Lung (tissue), 12 donors: ENCODE measurements around the gene HIVEP1. TPM values are rescaled to one million over a fixed set of nuclear protein-coding genes. Genes with fewer than 3 reads are reported as not detected.
A peak's percentile ranks its signal among the peaks of the same experiment; 100 is the strongest.

Experiments used
- ATAC-seq: fragments of 200-7000 bp; cut with Tn5 transposase; one replicate; pipeline ENCODE4 v1.9.1; 2020; ENCODE audit warnings: moderate number of reproducible peaks; ENCODE audit not compliant: insufficient read depth, low FRiP score
- DNase-seq, 3 donors: peaks; one replicate each; pipeline ENCODE4 v3.0.0-alpha.2; 2013 to 2017
- H3K27ac ChIP-seq, 2 donors: one replicate each; pipeline ENCODE4 v1.5.1; 2013; ENCODE audit warnings: mild to moderate bottlenecking in 2 of 2, moderate library complexity in 2 of 2, control low read depth in 1 of 2, inconsistent platforms in 1 of 2, low read depth in 1 of 2, low read length in 1 of 2
- H3K27me3 ChIP-seq, 3 donors: one replicate each; pipeline ENCODE4 v1.5.1; 2013; ENCODE audit warnings: low read length in 2 of 3; ENCODE audit not compliant: control insufficient read depth in 3 of 3, insufficient read depth in 3 of 3
- H3K36me3 ChIP-seq, 4 donors: one replicate each; pipeline ENCODE4 v1.5.1; 2013; ENCODE audit warnings: low read length in 4 of 4, mild to moderate bottlenecking in 1 of 4, moderate library complexity in 1 of 4; ENCODE audit not compliant: control insufficient read depth in 4 of 4, insufficient read depth in 4 of 4
- H3K4me1 ChIP-seq, 5 donors: one replicate each; pipeline ENCODE4 v1.5.1; 2013; ENCODE audit warnings: low read length in 5 of 5, mild to moderate bottlenecking in 2 of 5, moderate library complexity in 1 of 5; ENCODE audit not compliant: control insufficient read depth in 5 of 5, insufficient read depth in 5 of 5
- H3K4me3 ChIP-seq: one replicate; pipeline ENCODE4 v1.5.1; 2013; ENCODE audit warnings: mild to moderate bottlenecking, control low read depth, moderate library complexity
- H3K9ac ChIP-seq, 2 donors: one replicate each; pipeline ENCODE4 v1.5.1; 2013; ENCODE audit warnings: low read length in 2 of 2, control low read depth in 1 of 2; ENCODE audit not compliant: insufficient read depth in 1 of 2
- H3K9me3 ChIP-seq, 4 donors: one replicate each; pipeline ENCODE4 v1.5.1; 2013; ENCODE audit warnings: low read length in 3 of 4, mild to moderate bottlenecking in 1 of 4, moderate library complexity in 1 of 4; ENCODE audit not compliant: control insufficient read depth in 4 of 4, insufficient read depth in 3 of 4
- WGBS, 2 donors: extraction: QIAGEN DNeasy Blood & Tissue Kit; methylation state at CpG; one replicate each; pipeline ENCODE4 v1.1.7; 2013; 5-methylcytosine and 5-hydroxymethylcytosine counted together
- polyA plus RNA-seq, 2 donors: library from polyadenylated mRNA; stranded (reverse); fragments of 200-250 nt; gene quantifications; one replicate each; pipeline ENCODE4 v1.2.1, GENCODE V29; 2013
- total RNA-seq, 2 donors: library from RNA; depleted of rRNA in 1 of 2; stranded (reverse); fragments of >200 nt in 1 of 2; gene quantifications; one replicate each; pipeline ENCODE4 v1.2.1, GENCODE V29; 2014 to 2021
- TF ChIP-seq, protein P1 (sequence below): IDR thresholded peaks from 2 replicates; pipeline ENCODE4 v1.5.1; 2012; ENCODE audit warnings: mild to moderate bottlenecking; ENCODE audit errors: control extremely low read depth, extremely low read depth
- donor health status: control.
- donor health status: control.
- donor health status: Bipolar disorder and iron deficiency.
- donor health status: healthy.
- donor health status: DM: yes; HTN: yes; CAD: no.

HIVEP1 gene
- total and polyA plus RNA-seq, 4 donors: 3.1 to 49.6 (median 20.5) TPM

GRCh38 chr6:11977738-11978137 lies 34.4 kb upstream of the HIVEP1 start:
- H3K36me3 ChIP-seq: no peaks in the 10 kb centered on the region
- DNase-seq (no peak), ATAC-seq (no peak)
- TF ChIP-seq, protein P1, sequence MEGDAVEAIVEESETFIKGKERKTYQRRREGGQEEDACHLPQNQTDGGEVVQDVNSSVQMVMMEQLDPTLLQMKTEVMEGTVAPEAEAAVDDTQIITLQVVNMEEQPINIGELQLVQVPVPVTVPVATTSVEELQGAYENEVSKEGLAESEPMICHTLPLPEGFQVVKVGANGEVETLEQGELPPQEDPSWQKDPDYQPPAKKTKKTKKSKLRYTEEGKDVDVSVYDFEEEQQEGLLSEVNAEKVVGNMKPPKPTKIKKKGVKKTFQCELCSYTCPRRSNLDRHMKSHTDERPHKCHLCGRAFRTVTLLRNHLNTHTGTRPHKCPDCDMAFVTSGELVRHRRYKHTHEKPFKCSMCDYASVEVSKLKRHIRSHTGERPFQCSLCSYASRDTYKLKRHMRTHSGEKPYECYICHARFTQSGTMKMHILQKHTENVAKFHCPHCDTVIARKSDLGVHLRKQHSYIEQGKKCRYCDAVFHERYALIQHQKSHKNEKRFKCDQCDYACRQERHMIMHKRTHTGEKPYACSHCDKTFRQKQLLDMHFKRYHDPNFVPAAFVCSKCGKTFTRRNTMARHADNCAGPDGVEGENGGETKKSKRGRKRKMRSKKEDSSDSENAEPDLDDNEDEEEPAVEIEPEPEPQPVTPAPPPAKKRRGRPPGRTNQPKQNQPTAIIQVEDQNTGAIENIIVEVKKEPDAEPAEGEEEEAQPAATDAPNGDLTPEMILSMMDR: no peak
- H3K4me1 ChIP-seq: peaks cover 0 to 2% (median 0%) of the 10 kb centered on the region in 5 donors
- H3K27me3 ChIP-seq: no peaks in the 10 kb centered on the region
- no peak overlapping the region for H3K4me3 ChIP-seq
- 95 to 97% methylated on average over 3 of the region's 3 CpGs for WGBS, 2 donors
- no peak overlapping the region for H3K27ac ChIP-seq
- no peaks in the 10 kb centered on the region for H3K9me3 ChIP-seq
- H3K9ac ChIP-seq: no peak overlapping the region

- no peaks in the 10 kb centered on the region for H3K36me3 ChIP-seq
- H3K4me3 ChIP-seq: no peak overlapping the region
- no peak overlapping the region for H3K9ac ChIP-seq
- 15 to 21% methylated on average over 1 of the region's 1 CpG for WGBS, 2 donors
- no peak overlapping the region for H3K27ac ChIP-seq
- TF ChIP-seq, protein P1: no peak
- DNase-seq (peak in 1 of 3 donors; percentile 31), ATAC-seq (no peak)
- H3K27me3 ChIP-seq: no peaks in the 10 kb centered on the region
- peaks cover 0 to 2% (median 0%) of the 10 kb centered on the region in 5 donors for H3K4me1 ChIP-seq
- no peaks in the 10 kb centered on the region for H3K9me3 ChIP-seq
These were observed 33.7 kb upstream of the HIVEP1 start for GRCh38 chr6:11978169-11978987.

GRCh38 chr6:11979866-11980265 lies 32.2 kb upstream of the HIVEP1 start:
- WGBS, 2 donors: 93 to 99% methylated on average over 6 of the region's 6 CpGs
- TF ChIP-seq, protein P1: no peak

More at GRCh38 chr6:11979866-11980265, 32.2 kb upstream of the HIVEP1 start:
- no peak overlapping the region for H3K4me3 ChIP-seq
- H3K27ac ChIP-seq: no peak overlapping the region
- H3K9ac ChIP-seq: no peak overlapping the region
- no peaks in the 10 kb centered on the region for H3K9me3 ChIP-seq
- DNase-seq: no peak
- no peaks in the 10 kb centered on the region for H3K27me3 ChIP-seq
- H3K4me1 ChIP-seq: peaks cover 0 to 6% (median 0%) of the 10 kb centered on the region in 5 donors
- ATAC-seq: no peak
- no peaks in the 10 kb centered on the region for H3K36me3 ChIP-seq
